GM19025 (cell line): ENCODE measurements around the gene UVSSA.
"Not testable (repeated sequence)": the region's sequence is repeated elsewhere in the genome, so short reads cannot be mapped to it uniquely, and the experiment has no call there.

Source experiments
- ATAC-seq: cut with Tn5 transposase; IDR thresholded peaks from one replicate; pipeline ENCODE4 v1.9.1; 2021; ENCODE audit warnings: mild to moderate bottlenecking, low read depth, moderate library complexity; ENCODE audit not compliant: unreplicated experiment

Gene UVSSA

GRCh38 chr4:1416051-1416947 lies 69.3 kb downstream of the UVSSA start:
- no peak for ATAC-seq

DNA sequence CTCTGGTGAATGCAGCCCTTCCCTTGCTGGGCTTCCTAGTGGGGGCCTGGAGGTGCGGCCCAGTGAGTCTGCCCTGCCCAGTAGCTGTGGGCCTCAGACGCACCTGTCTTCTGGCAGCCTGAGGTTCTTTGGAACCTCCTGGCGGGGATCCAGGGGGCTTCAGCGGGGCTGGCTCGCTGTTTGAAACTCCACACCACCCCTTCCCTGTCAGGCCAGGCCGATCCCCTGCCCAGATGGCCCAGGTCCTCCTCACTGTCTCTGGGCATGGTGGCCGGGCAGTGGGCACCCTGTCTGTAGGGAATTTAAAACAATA lies 69.9 kb downstream of the UVSSA start:
- no peak for ATAC-seq

- no peak for ATAC-seq
These were observed 70.7 kb downstream of the UVSSA start for GRCh38 chr4:1417522-1418390.

GRCh38 chr4:1418494-1419285 lies 71.7 kb downstream of the UVSSA start:
- no peak for ATAC-seq

DNA sequence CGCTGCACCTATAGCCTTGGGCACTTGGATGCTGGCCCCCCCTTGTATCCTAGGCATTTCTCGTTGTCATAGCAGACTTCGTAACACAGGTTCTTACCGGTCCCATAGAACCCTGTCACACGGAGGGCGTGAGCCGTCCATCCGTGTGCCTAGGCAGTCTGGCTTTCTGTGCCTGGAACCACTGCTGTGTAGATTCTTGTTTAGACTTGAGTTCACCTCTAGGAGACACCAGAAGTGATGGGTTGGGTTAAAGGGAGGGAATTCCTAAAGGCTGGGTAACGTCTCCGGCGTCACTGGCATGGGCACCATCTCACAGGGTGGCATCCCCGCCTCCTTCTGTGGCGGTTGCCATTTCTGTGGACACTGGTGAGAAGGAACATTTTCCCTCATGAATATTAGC lies 72.7 kb downstream of the UVSSA start:
- no peak for ATAC-seq

- ATAC-seq: no peak
These were observed 74.6 kb downstream of the UVSSA start for GRCh38 chr4:1421657-1422056.

- ATAC-seq: no peak
These were observed 80.0 kb downstream of the UVSSA start for GRCh38 chr4:1427010-1427409.

DNA sequence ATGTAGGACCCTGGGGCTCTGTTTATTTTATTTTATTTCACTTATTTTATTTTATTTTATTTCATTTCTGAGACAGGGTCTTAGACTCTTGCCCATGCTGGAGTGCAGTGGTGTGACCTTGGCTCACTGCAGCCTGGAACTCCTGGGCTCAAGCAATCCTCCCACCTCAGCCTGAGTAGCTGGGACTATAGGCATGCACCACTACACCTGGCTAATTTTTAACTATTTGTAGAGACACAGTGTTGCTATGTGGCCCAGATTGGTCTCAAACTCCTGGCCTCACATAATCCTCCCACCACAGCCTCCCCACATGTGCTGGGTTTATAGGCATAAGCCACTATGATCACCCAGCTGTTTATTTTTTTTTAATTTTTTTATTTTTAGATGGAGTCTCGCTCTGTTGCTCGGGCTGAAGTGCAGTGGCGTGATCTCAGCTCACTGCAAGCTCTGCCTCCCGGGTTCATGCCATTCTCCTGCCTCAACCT lies 96.7 kb downstream of the UVSSA start:
- not testable (repeated sequence) for ATAC-seq
